HepG2 (cell line): ENCODE data around the gene WDR18.

Source experiments
- CREBL2 ChIP-seq: sonication (generic); formaldehyde crosslinking; IDR thresholded peaks from 2 replicates; pipeline ENCODE4 v1.8.1; 2023; ENCODE audit warnings: missing genetic modification reagents, mild to moderate bottlenecking, borderline replicate concordance
- HMGXB4 ChIP-seq, 2 experiments: sonication (generic) in 1 of 2; formaldehyde crosslinking in 1 of 2; IDR thresholded peaks; 2 replicates each; pipeline versions ENCODE4 v1.4.0 to v1.6.1; 2018 to 2020; ENCODE audit warnings: missing genetic modification reagents in 2 of 2, borderline replicate concordance in 1 of 2, low read depth in 1 of 2, mild to moderate bottlenecking in 1 of 2, missing biosample characterization in 1 of 2
- STAG1 ChIP-seq: sonication (generic); formaldehyde crosslinking; IDR thresholded peaks from 2 replicates; pipeline ENCODE4 v1.4.0; 2020; ENCODE audit warnings: missing genetic modification reagents
- SUZ12 ChIP-seq: fragments of 150-350 bp; IDR thresholded peaks from 2 replicates; pipeline ENCODE4 v1.6.1; 2014; ENCODE audit warnings: low read depth, low read length
- TP53 ChIP-seq: sonication (generic); formaldehyde crosslinking; conservative IDR thresholded peaks from 2 replicates; pipeline ENCODE4 v1.4.0; 2020; ENCODE audit warnings: missing genetic modification reagents
- ZNF12 ChIP-seq: sonication (generic); formaldehyde crosslinking; IDR thresholded peaks from 2 replicates; pipeline ENCODE4 v1.5.0; 2020; ENCODE audit warnings: missing genetic modification reagents
- ZNF207 ChIP-seq: fragments of 450-650 bp; IDR thresholded peaks from 2 replicates; pipeline ENCODE4 v1.6.1; 2016; ENCODE audit warnings: antibody characterized with exemption, borderline replicate concordance
- ZNF354B ChIP-seq: sonication (generic); formaldehyde crosslinking; IDR thresholded peaks from 2 replicates; pipeline ENCODE4 v1.8.0; 2022; ENCODE audit warnings: mild to moderate bottlenecking, missing genetic modification reagents
- ZNF503 ChIP-seq: sonication (generic); formaldehyde crosslinking; IDR thresholded peaks from 2 replicates; pipeline ENCODE4 v1.4.0; 2020; ENCODE audit warnings: missing genetic modification reagents
- TF ChIP-seq, protein P1 (sequence below): sonication (generic); formaldehyde crosslinking; IDR thresholded peaks from 2 replicates; pipeline ENCODE4 v1.5.0; 2020; ENCODE audit warnings: mild to moderate bottlenecking, missing genetic modification reagents, moderate library complexity
- TF ChIP-seq, protein P2 (sequence below): sonication (generic); formaldehyde crosslinking; conservative IDR thresholded peaks from 2 replicates; pipeline ENCODE4 v1.5.0; 2020; ENCODE audit warnings: missing genetic modification reagents
- TF ChIP-seq, protein P3 (sequence below), 2 experiments: sonication (generic) in 1 of 2; formaldehyde crosslinking in 1 of 2; IDR thresholded peaks; 2 replicates each; pipeline versions ENCODE4 v1.5.1 to v1.6.1; 2011 to 2020; ENCODE audit warnings: borderline replicate concordance in 1 of 2, low read depth in 1 of 2, low read length in 1 of 2, mild to moderate bottlenecking in 1 of 2, missing genetic modification reagents in 1 of 2, moderate library complexity in 1 of 2

DNA sequence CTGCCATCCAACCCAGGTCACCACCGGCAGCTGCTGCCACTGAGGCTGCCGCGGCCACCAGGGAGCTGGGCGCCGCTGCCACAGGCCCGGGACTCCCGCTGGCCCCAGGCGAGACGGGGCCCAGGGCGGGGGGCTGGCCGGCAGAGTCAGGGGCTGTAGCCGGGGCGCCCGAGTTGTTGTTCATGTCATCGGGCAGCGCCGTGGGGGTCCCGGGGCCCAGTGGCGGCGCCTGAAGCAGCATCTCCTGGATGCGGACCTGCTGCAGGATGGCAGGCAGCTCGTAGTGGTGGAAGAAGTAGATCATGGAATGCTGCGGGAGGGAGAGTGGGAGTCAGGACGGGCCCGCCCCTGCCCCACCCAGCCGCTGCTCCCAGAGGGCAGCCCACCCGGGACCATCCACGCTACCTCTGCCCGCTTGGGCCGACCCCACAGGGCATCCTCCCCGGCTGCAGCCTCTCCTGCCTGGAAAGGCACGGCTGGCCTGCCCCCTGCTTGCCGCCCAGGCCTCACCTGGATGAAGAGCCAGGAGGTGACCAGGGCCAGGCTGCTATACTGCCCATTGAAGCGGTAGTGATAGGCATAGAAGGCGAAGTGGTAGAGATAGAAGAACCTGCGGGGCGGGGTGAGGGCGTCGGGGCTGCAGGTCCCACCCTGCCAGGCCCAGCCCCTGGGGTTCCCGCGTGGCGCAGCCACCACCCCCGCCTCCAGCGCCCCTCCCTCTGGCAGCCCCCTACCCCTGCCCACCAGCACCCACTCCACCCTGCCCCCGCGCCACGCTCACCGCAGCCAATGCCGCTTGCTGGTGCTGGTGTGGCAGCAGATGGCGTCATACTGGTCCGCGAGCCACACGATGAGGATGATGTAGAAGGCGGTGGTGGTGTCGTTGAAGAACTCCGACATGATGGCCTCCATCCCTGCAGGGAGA is 26.7 kb downstream of the WDR18 start:
- TF ChIP-seq, protein P1, sequence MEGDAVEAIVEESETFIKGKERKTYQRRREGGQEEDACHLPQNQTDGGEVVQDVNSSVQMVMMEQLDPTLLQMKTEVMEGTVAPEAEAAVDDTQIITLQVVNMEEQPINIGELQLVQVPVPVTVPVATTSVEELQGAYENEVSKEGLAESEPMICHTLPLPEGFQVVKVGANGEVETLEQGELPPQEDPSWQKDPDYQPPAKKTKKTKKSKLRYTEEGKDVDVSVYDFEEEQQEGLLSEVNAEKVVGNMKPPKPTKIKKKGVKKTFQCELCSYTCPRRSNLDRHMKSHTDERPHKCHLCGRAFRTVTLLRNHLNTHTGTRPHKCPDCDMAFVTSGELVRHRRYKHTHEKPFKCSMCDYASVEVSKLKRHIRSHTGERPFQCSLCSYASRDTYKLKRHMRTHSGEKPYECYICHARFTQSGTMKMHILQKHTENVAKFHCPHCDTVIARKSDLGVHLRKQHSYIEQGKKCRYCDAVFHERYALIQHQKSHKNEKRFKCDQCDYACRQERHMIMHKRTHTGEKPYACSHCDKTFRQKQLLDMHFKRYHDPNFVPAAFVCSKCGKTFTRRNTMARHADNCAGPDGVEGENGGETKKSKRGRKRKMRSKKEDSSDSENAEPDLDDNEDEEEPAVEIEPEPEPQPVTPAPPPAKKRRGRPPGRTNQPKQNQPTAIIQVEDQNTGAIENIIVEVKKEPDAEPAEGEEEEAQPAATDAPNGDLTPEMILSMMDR (CRISPR knock-in tag), result no peak
- TF ChIP-seq CREBL2 (CRISPR knock-in tag) (no peak), STAG1 (CRISPR knock-in tag) (no peak), ZNF503 (no peak), ZNF12 (no peak), HMGXB4 (CRISPR knock-in tag; IDR thresholded peaks at IDR 0.05; ENCODE audit: borderline replicate concordance in 1 of 2, low read depth in 1 of 2) (no peak), TP53 (CRISPR knock-in tag) (no peak), SUZ12 (no peak), ZNF207 (no peak), ZNF354B (CRISPR knock-in tag) (no peak)
- TF ChIP-seq, protein P2, sequence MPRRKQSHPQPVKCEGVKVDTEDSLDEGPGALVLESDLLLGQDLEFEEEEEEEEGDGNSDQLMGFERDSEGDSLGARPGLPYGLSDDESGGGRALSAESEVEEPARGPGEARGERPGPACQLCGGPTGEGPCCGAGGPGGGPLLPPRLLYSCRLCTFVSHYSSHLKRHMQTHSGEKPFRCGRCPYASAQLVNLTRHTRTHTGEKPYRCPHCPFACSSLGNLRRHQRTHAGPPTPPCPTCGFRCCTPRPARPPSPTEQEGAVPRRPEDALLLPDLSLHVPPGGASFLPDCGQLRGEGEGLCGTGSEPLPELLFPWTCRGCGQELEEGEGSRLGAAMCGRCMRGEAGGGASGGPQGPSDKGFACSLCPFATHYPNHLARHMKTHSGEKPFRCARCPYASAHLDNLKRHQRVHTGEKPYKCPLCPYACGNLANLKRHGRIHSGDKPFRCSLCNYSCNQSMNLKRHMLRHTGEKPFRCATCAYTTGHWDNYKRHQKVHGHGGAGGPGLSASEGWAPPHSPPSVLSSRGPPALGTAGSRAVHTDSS, result no peak
- TF ChIP-seq, protein P3, sequence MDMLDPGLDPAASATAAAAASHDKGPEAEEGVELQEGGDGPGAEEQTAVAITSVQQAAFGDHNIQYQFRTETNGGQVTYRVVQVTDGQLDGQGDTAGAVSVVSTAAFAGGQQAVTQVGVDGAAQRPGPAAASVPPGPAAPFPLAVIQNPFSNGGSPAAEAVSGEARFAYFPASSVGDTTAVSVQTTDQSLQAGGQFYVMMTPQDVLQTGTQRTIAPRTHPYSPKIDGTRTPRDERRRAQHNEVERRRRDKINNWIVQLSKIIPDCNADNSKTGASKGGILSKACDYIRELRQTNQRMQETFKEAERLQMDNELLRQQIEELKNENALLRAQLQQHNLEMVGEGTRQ (IDR thresholded peaks at IDR 0.05; ENCODE audit: low read depth, low read length), result no peak
- TF ChIP-seq, protein P3 (CRISPR knock-in tag; IDR thresholded peaks at IDR 0.05; ENCODE audit: borderline replicate concordance), result no peak
